IMR-90 (cell line): Measurements from ENCODE around the gene LRRC10. TPM values are rescaled to one million over a fixed set of nuclear protein-coding genes. Genes with fewer than 3 reads are reported as not detected.

Source experiments
- ATAC-seq: fragments of 200-7000 bp; cut with Tn5 transposase; 2 replicates; pipeline ENCODE4 v1.9.1; 2020; ENCODE audit warnings: low read depth, mild to moderate bottlenecking, moderate library complexity
- BruUV-seq: library from RNA; stranded (reverse); fragments of 400-500 nt; replicated peaks from 2 replicates; lab custom pipeline; 2021; lab: Mats Ljungman, UMichigan
- CTCF ChIA-PET: fragments of 300-600 bp; formaldehyde crosslinking; extraction: SDS; loops from one replicate; lab custom pipeline; 2021; ENCODE audit warnings: antibody characterized with exemption; lab: Yijun Ruan, JAX
- POLR2A ChIA-PET: fragments of 300-600 bp; sonication (Branson Sonifier 250); formaldehyde crosslinking; loops from one replicate; lab custom pipeline; 2022; ENCODE audit warnings: antibody characterized with exemption; ENCODE audit not compliant: unreplicated experiment; lab: Charles Lee
- DNase-seq: peaks from one replicate; pipeline ENCODE4 v3.0.0; 2013
- H2AFZ ChIP-seq: replicated peaks from 2 replicates; pipeline ENCODE3; 2013; ENCODE audit warnings: low read length, mild to moderate bottlenecking; ENCODE audit not compliant: poor library complexity
- H2AK5ac ChIP-seq: 2 replicates; pipeline ENCODE4 v1.6.1; 2013; ENCODE audit warnings: low read depth, low read length, inconsistent platforms
- H2AK9ac ChIP-seq: replicated peaks from 2 replicates; pipeline ENCODE3; 2013; ENCODE audit warnings: mild to moderate bottlenecking, low read depth, low read length, moderate library complexity; ENCODE audit not compliant: poor library complexity
- H2BK120ac ChIP-seq: 2 replicates; pipeline ENCODE4 v1.6.1; 2013; ENCODE audit warnings: low read depth, low read length, inconsistent platforms
- H2BK15ac ChIP-seq: 3 replicates; pipeline ENCODE4 v1.6.1; 2013; ENCODE audit warnings: low read depth, low read length, inconsistent platforms
- H2BK20ac ChIP-seq: 2 replicates; pipeline ENCODE4 v1.6.1; 2013; ENCODE audit warnings: low read depth, mild to moderate bottlenecking, inconsistent platforms, low read length, moderate library complexity
- H2BK5ac ChIP-seq: 2 replicates; pipeline ENCODE4 v1.6.1; 2013; ENCODE audit warnings: mild to moderate bottlenecking, low read depth, low read length, inconsistent platforms; ENCODE audit not compliant: poor library complexity, severe bottlenecking
- H3K14ac ChIP-seq: replicated peaks from 2 replicates; pipeline ENCODE4 v1.6.1; 2013; ENCODE audit warnings: low read depth, low read length, inconsistent platforms
- H3K18ac ChIP-seq: 2 replicates; pipeline ENCODE4 v1.6.1; 2013; ENCODE audit warnings: low read depth, low read length, control low read depth
- H3K23ac ChIP-seq: 2 replicates; pipeline ENCODE4 v1.6.1; 2013; ENCODE audit warnings: low read depth, low read length, inconsistent platforms
- H3K27ac ChIP-seq: 2 replicates; pipeline ENCODE4 v1.5.1; 2013; ENCODE audit warnings: mild to moderate bottlenecking, control low read depth, low read length; ENCODE audit not compliant: insufficient read depth
- H3K27me3 ChIP-seq: 2 replicates; pipeline ENCODE4 v1.6.1; 2013; ENCODE audit warnings: low read length; ENCODE audit not compliant: control insufficient read depth, insufficient read depth
- H3K36me3 ChIP-seq: 2 replicates; pipeline ENCODE4 v1.6.1; 2013; ENCODE audit warnings: low read length, mixed read lengths; ENCODE audit not compliant: control insufficient read depth, insufficient read depth
- H3K4ac ChIP-seq: 2 replicates; pipeline ENCODE4 v1.6.1; 2013; ENCODE audit warnings: low read depth, low read length, inconsistent platforms
- H3K4me1 ChIP-seq: 2 replicates; pipeline ENCODE4 v1.6.1; 2013; ENCODE audit warnings: low read length, mixed read lengths; ENCODE audit not compliant: control insufficient read depth, insufficient read depth
- H3K4me2 ChIP-seq: 2 replicates; pipeline ENCODE4 v1.6.1; 2013; ENCODE audit warnings: low read depth, mild to moderate bottlenecking, control low read depth, low read length, moderate library complexity
- H3K4me3 ChIP-seq: 2 replicates; pipeline ENCODE4 v1.5.1; 2013; ENCODE audit warnings: low read depth, mild to moderate bottlenecking, control low read depth, low read length, moderate library complexity; ENCODE audit not compliant: insufficient read depth
- H3K56ac ChIP-seq: 2 replicates; pipeline ENCODE4 v1.6.1; 2013; ENCODE audit warnings: low read length, inconsistent platforms; ENCODE audit not compliant: insufficient read depth; ENCODE audit errors: extremely low read depth
- H3K79me1 ChIP-seq, 2 experiments: 2 replicates each; pipeline ENCODE4 v1.6.1; 2013; ENCODE audit warnings: low read length in 2 of 2, inconsistent platforms in 1 of 2, low read depth in 1 of 2
- H3K9ac ChIP-seq: 2 replicates; pipeline ENCODE4 v1.6.1; 2013; ENCODE audit warnings: low read depth, low read length, control low read depth
- H3K9me1 ChIP-seq: 2 replicates; pipeline ENCODE4 v1.6.1; 2013; ENCODE audit warnings: low read length, inconsistent platforms; ENCODE audit not compliant: insufficient read depth
- H3K9me3 ChIP-seq: 2 replicates; pipeline ENCODE4 v1.6.1; 2013; ENCODE audit warnings: low read length; ENCODE audit not compliant: control insufficient read depth, insufficient read depth
- H4K20me1 ChIP-seq: 2 replicates; pipeline ENCODE4 v1.6.1; 2013; ENCODE audit warnings: low read length, inconsistent platforms; ENCODE audit not compliant: insufficient read depth
- H4K5ac ChIP-seq: 2 replicates; pipeline ENCODE4 v1.6.1; 2013; ENCODE audit warnings: mild to moderate bottlenecking, low read depth, low read length, control low read depth
- H4K8ac ChIP-seq, 2 experiments: 2 replicates each; pipeline ENCODE4 v1.6.1; 2013; ENCODE audit warnings: low read depth in 2 of 2, low read length in 2 of 2, control low read depth in 1 of 2, inconsistent platforms in 1 of 2
- H4K91ac ChIP-seq: 2 replicates; pipeline ENCODE4 v1.6.1; 2013; ENCODE audit warnings: low read depth, low read length, inconsistent platforms; ENCODE audit not compliant: insufficient read depth
- BHLHE40 ChIP-seq: fragments of 150-350 bp; IDR thresholded peaks from 2 replicates; pipeline ENCODE4 v1.6.1; 2016; ENCODE audit warnings: mild to moderate bottlenecking, low read depth, low read length
- CHD1 ChIP-seq: IDR thresholded peaks from 2 replicates; pipeline ENCODE4 v1.6.1; 2012; ENCODE audit warnings: low read depth, low read length, improper control_type of control experiment
- FOS ChIP-seq: fragments of 150-350 bp; IDR thresholded peaks from 2 replicates; pipeline ENCODE4 v1.6.1; 2016; ENCODE audit warnings: low read depth, low read length
- MAFK ChIP-seq: IDR thresholded peaks from 2 replicates; pipeline ENCODE4 v1.6.1; 2012; ENCODE audit warnings: low read depth, low read length, improper control_type of control experiment
- MAZ ChIP-seq: IDR thresholded peaks from 2 replicates; pipeline ENCODE4 v1.6.1; 2012; ENCODE audit warnings: low read depth, mild to moderate bottlenecking, low read length, improper control_type of control experiment, moderate library complexity, borderline replicate concordance
- MXI1 ChIP-seq: IDR thresholded peaks from 2 replicates; pipeline ENCODE4 v1.6.1; 2012; ENCODE audit warnings: low read depth, mild to moderate bottlenecking, low read length, moderate library complexity, borderline replicate concordance
- NFE2L2 ChIP-seq: fragments of 150-350 bp; IDR thresholded peaks from 2 replicates; pipeline ENCODE4 v1.6.1; 2016; ENCODE audit warnings: low read depth, mild to moderate bottlenecking, low read length
- POLR2A ChIP-seq: IDR thresholded peaks from 2 replicates; pipeline ENCODE4 v1.6.1; 2012; ENCODE audit warnings: mild to moderate bottlenecking, low read depth, low read length
- RAD21 ChIP-seq: IDR thresholded peaks from 2 replicates; pipeline ENCODE4 v1.6.1; 2012; ENCODE audit warnings: low read length, improper control_type of control experiment
- RCOR1 ChIP-seq: IDR thresholded peaks from 2 replicates; pipeline ENCODE4 v1.6.1; 2012; ENCODE audit warnings: mild to moderate bottlenecking, low read length, improper control_type of control experiment; ENCODE audit not compliant: insufficient replicate concordance
- RFX5 ChIP-seq: IDR thresholded peaks from 2 replicates; pipeline ENCODE4 v1.8.0; 2012; ENCODE audit warnings: low read depth, mild to moderate bottlenecking, low read length, moderate library complexity
- SMC3 ChIP-seq: fragments of 150-350 bp; IDR thresholded peaks from 2 replicates; pipeline ENCODE4 v1.6.1; 2016; ENCODE audit warnings: low read depth, mild to moderate bottlenecking, antibody characterized with exemption, low read length, moderate library complexity
- WGBS, 2 experiments: methylation state at CpG; one replicate each; pipeline versions ENCODE4 v1.1.5 to v1.1.7; 2013; ENCODE audit warnings: missing lambda C conversion rate in 2 of 2; ENCODE audit not compliant: insufficient read length in 1 of 2; ENCODE audit errors: extremely low coverage in 2 of 2; 5-methylcytosine and 5-hydroxymethylcytosine counted together
- dilution Hi-C: fragments of 300-500 bp; cut with HindIII; formaldehyde crosslinking; loops from one replicate; pipeline ENCODE4 v1.14.3; 2018; ENCODE audit warnings: low sequenced_read_pairs; ENCODE audit not compliant: unreplicated experiment
- in situ Hi-C: fragments of 300-500 bp; cut with MboI; formaldehyde crosslinking; loops from 3 replicates; pipeline ENCODE4 v1.14.3; 2019; ENCODE audit warnings: low sequenced_read_pairs, inconsistent platforms, mixed read lengths
- intact Hi-C: fragments of 100-400 bp; cut with micrococcal nuclease; formaldehyde crosslinking; loops from 2 replicates; pipeline ENCODE4 v1.10.0; 2022
- polyA plus RNA-seq, 3 experiments: library from polyadenylated mRNA; depleted of rRNA; stranded (reverse); fragments of >200 nt; gene quantifications; 2 replicates each; pipeline ENCODE4 v1.2.3, GENCODE V29; 2012; ENCODE audit warnings: low replicate concordance in 1 of 3
- total RNA-seq: library from RNA; depleted of rRNA; stranded (reverse); fragments of >200 nt; gene quantifications from 2 replicates; pipeline ENCODE4 v1.2.3, GENCODE V29; 2012
- TF ChIP-seq, protein P1 (sequence below): fragments of 150-350 bp; IDR thresholded peaks from 2 replicates; pipeline ENCODE4 v1.6.1; 2016; ENCODE audit warnings: low read depth, mild to moderate bottlenecking, low read length, moderate library complexity, borderline replicate concordance
- TF ChIP-seq, protein P2 (sequence below): fragments of 150-350 bp; IDR thresholded peaks from 2 replicates; pipeline ENCODE4 v1.6.1; 2017; ENCODE audit warnings: mild to moderate bottlenecking, antibody characterized with exemption, low read length, low read depth
- TF ChIP-seq, protein P3 (sequence below): conservative IDR thresholded peaks from 2 replicates; pipeline ENCODE4 v1.5.1; 2012; ENCODE audit warnings: mild to moderate bottlenecking, low read depth, low read length, improper control_type of control experiment

The LRRC10 gene
- total and polyA plus RNA-seq, 2 of the 4 experiments (the other 2 are of a cell fraction): not detected

DNA sequence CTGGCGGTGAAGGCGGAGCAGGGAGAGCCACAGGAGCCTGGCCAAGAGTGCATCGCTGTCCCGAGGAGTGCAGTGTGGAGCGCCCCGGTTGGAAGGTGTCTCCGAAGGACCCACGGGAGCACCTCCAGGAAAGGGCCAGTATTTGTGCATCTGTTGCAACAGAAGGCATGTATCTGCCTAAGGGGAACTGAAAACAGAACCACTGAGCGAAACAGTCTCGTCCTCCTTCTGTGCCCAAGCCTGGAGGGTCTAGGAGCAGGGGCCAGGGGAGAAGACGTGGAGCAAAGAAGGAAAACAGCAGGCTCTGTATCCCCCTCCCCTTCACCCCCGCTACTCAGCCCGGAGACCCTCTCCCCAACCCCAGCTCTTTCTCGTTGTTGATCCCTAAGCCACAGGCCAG lies 5.3 kb upstream of the LRRC10 start:
- H2BK20ac ChIP-seq: no peak overlapping the region
- no peak overlapping the region for H3K27ac ChIP-seq
- no peaks in the 10 kb centered on the region for H3K79me1 ChIP-seq
- no peak overlapping the region for H3K9ac ChIP-seq
- H4K91ac ChIP-seq: no peak overlapping the region
- ChIA-PET CTCF (no interaction called here), POLR2A (no interaction called here)
- no peak overlapping the region for H2AFZ ChIP-seq
- no peak overlapping the region for H3K23ac ChIP-seq
- 64% methylated on average over 9 of the region's 14 CpGs; no CpG with 5 or more reads in 1 of the 2 experiments for WGBS, 2 experiments
- H3K9me3 ChIP-seq: no peaks in the 10 kb centered on the region
- H4K5ac ChIP-seq: no peak overlapping the region
- intact Hi-C loops: no loop called here
- DNase-seq (no peak), ATAC-seq (no peak)
- no peak overlapping the region for H2BK5ac ChIP-seq
- no peak overlapping the region for H3K4me2 ChIP-seq
- no peak overlapping the region for H3K56ac ChIP-seq
- no peak overlapping the region for H3K18ac ChIP-seq
- no peak overlapping the region for H3K14ac ChIP-seq
- no peaks in the 10 kb centered on the region for H4K20me1 ChIP-seq
- H3K27me3 ChIP-seq: peaks cover 12% of the 10 kb centered on the region
- in situ Hi-C loops: no loop called here
- H3K4me1 ChIP-seq: no peaks in the 10 kb centered on the region
- no peaks in the 10 kb centered on the region for H3K9me1 ChIP-seq
- dilution Hi-C loops: no loop called here
- no peak overlapping the region for H2AK5ac ChIP-seq
- no peak overlapping the region for H3K4me3 ChIP-seq
- no peak overlapping the region for H2BK15ac ChIP-seq
- no peak overlapping the region for H2BK120ac ChIP-seq
- no peaks in the 10 kb centered on the region for H3K36me3 ChIP-seq
- H2AK9ac ChIP-seq: no peak overlapping the region
- H4K8ac ChIP-seq: no peak overlapping the region
- BruUV-seq: no TSS peak
- no peak overlapping the region for H3K4ac ChIP-seq
- TF ChIP-seq NFE2L2: no peak
- TF ChIP-seq BHLHE40: no peak
- TF ChIP-seq, protein P1, sequence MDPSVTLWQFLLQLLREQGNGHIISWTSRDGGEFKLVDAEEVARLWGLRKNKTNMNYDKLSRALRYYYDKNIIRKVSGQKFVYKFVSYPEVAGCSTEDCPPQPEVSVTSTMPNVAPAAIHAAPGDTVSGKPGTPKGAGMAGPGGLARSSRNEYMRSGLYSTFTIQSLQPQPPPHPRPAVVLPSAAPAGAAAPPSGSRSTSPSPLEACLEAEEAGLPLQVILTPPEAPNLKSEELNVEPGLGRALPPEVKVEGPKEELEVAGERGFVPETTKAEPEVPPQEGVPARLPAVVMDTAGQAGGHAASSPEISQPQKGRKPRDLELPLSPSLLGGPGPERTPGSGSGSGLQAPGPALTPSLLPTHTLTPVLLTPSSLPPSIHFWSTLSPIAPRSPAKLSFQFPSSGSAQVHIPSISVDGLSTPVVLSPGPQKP: no peak
- TF ChIP-seq CHD1: no peak
- TF ChIP-seq SMC3: no peak
- TF ChIP-seq, protein P2, sequence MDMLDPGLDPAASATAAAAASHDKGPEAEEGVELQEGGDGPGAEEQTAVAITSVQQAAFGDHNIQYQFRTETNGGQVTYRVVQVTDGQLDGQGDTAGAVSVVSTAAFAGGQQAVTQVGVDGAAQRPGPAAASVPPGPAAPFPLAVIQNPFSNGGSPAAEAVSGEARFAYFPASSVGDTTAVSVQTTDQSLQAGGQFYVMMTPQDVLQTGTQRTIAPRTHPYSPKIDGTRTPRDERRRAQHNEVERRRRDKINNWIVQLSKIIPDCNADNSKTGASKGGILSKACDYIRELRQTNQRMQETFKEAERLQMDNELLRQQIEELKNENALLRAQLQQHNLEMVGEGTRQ: no peak
- no peak for TF ChIP-seq RCOR1
- no peak for TF ChIP-seq MAZ
- no peak for TF ChIP-seq MAFK
- TF ChIP-seq MXI1: no peak
- TF ChIP-seq FOS: no peak
- TF ChIP-seq RAD21: no peak
- TF ChIP-seq RFX5: no peak
- TF ChIP-seq, protein P3, sequence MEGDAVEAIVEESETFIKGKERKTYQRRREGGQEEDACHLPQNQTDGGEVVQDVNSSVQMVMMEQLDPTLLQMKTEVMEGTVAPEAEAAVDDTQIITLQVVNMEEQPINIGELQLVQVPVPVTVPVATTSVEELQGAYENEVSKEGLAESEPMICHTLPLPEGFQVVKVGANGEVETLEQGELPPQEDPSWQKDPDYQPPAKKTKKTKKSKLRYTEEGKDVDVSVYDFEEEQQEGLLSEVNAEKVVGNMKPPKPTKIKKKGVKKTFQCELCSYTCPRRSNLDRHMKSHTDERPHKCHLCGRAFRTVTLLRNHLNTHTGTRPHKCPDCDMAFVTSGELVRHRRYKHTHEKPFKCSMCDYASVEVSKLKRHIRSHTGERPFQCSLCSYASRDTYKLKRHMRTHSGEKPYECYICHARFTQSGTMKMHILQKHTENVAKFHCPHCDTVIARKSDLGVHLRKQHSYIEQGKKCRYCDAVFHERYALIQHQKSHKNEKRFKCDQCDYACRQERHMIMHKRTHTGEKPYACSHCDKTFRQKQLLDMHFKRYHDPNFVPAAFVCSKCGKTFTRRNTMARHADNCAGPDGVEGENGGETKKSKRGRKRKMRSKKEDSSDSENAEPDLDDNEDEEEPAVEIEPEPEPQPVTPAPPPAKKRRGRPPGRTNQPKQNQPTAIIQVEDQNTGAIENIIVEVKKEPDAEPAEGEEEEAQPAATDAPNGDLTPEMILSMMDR: no peak
- no peak for TF ChIP-seq POLR2A
